Measurements from ENCODE around the gene NDRG2.

DNA sequence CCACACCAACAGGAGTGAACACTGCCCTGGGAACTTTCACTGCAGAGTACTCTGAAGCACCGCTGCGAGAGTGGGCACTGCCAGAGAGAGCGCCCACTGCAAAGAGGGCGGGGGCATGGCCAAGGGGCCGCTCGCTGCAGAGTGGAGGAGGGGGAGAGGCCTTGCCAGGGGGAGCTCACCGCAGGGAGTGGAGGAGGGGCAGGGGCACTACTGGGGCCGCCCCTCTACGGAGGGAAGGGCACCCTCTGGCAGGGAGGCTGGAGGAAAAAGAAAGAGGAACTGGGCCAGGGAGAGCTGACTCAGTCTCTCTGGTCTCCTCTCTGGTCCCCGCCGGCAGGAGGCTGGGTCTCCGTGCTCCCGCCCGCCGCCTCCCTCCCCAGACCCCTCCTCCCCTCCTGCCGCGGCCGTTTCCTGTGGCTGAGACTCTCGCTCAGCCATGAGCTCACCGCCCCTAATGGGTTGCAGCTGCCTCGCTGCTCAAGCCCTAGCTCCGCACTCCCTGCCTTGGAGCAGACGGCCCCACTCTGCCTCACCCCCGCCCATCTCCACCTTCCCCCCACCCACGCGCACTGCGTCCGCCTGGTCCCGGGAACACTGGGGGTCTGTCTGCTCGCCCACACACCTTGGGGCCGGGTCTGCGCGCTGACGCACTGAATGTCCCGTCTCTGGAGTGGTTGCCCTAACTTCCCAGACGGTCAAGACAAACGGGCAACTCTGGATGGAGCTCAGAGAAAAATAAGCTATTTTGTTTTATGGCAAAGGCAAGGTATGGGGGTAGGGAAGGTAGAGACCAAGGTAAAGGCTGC is 46.6 kb upstream of the NDRG2 start:
- no peak for TF ChIP-seq CTCF (IDR thresholded peaks at IDR 0.05)
- TF ChIP-seq POLR2A (IDR thresholded peaks at IDR 0.05) = peak in 1 of 2 donors; percentile 48
